ENCODE data around the gene CAVIN3. TPM values are rescaled to one million over a fixed set of nuclear protein-coding genes. Genes with fewer than 3 reads are reported as not detected.

The CAVIN3 gene
- total and polyA plus RNA-seq, 2 experiments from 2014 or later = 33.2 to 34.2 TPM

DNA sequence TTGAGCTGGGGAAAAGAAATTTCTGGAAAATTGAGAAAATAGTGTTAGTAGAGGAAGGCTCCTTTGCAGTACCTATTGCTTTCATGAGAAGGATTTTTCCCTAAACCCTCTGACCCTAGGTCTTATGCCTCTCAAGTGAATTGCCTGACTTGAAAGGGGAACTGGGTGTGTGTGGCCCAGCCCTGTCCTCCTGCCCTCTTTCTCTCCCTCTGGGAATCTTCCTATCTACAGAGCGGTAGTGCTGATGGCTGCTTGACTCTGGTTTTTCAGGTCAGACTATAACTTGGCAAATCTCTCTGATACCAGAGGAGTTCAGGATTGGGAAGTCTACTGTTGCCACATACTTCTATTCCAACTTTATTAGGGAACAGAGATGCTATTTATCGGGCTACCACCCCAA is 19.2 kb downstream of the CAVIN3 start:
- TF ChIP-seq EZH2 (IDR thresholded peaks at IDR 0.05; ENCODE audit: low read depth, unreplicated experiment) = no peak
- no peak for TF ChIP-seq CREB1 (CRISPR knock-in tag; IDR thresholded peaks at IDR 0.05; ENCODE audit: low read depth)
- TF ChIP-seq, protein P1, sequence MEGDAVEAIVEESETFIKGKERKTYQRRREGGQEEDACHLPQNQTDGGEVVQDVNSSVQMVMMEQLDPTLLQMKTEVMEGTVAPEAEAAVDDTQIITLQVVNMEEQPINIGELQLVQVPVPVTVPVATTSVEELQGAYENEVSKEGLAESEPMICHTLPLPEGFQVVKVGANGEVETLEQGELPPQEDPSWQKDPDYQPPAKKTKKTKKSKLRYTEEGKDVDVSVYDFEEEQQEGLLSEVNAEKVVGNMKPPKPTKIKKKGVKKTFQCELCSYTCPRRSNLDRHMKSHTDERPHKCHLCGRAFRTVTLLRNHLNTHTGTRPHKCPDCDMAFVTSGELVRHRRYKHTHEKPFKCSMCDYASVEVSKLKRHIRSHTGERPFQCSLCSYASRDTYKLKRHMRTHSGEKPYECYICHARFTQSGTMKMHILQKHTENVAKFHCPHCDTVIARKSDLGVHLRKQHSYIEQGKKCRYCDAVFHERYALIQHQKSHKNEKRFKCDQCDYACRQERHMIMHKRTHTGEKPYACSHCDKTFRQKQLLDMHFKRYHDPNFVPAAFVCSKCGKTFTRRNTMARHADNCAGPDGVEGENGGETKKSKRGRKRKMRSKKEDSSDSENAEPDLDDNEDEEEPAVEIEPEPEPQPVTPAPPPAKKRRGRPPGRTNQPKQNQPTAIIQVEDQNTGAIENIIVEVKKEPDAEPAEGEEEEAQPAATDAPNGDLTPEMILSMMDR (conservative IDR thresholded peaks at IDR 0.05; ENCODE audit: low read depth in 2 of 2) = no peak
- TF ChIP-seq, protein P2, sequence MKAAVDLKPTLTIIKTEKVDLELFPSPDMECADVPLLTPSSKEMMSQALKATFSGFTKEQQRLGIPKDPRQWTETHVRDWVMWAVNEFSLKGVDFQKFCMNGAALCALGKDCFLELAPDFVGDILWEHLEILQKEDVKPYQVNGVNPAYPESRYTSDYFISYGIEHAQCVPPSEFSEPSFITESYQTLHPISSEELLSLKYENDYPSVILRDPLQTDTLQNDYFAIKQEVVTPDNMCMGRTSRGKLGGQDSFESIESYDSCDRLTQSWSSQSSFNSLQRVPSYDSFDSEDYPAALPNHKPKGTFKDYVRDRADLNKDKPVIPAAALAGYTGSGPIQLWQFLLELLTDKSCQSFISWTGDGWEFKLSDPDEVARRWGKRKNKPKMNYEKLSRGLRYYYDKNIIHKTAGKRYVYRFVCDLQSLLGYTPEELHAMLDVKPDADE (IDR thresholded peaks at IDR 0.05) = no peak
- no peak for TF ChIP-seq STAT1 (IDR thresholded peaks at IDR 0.05; ENCODE audit: unreplicated experiment)
- TF ChIP-seq POLR2AphosphoS5 (IDR thresholded peaks at IDR 0.05; ENCODE audit: low read depth) = no peak
- TF ChIP-seq, protein P3, sequence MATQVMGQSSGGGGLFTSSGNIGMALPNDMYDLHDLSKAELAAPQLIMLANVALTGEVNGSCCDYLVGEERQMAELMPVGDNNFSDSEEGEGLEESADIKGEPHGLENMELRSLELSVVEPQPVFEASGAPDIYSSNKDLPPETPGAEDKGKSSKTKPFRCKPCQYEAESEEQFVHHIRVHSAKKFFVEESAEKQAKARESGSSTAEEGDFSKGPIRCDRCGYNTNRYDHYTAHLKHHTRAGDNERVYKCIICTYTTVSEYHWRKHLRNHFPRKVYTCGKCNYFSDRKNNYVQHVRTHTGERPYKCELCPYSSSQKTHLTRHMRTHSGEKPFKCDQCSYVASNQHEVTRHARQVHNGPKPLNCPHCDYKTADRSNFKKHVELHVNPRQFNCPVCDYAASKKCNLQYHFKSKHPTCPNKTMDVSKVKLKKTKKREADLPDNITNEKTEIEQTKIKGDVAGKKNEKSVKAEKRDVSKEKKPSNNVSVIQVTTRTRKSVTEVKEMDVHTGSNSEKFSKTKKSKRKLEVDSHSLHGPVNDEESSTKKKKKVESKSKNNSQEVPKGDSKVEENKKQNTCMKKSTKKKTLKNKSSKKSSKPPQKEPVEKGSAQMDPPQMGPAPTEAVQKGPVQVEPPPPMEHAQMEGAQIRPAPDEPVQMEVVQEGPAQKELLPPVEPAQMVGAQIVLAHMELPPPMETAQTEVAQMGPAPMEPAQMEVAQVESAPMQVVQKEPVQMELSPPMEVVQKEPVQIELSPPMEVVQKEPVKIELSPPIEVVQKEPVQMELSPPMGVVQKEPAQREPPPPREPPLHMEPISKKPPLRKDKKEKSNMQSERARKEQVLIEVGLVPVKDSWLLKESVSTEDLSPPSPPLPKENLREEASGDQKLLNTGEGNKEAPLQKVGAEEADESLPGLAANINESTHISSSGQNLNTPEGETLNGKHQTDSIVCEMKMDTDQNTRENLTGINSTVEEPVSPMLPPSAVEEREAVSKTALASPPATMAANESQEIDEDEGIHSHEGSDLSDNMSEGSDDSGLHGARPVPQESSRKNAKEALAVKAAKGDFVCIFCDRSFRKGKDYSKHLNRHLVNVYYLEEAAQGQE (IDR thresholded peaks at IDR 0.05; ENCODE audit: unreplicated experiment) = no peak
- no peak for TF ChIP-seq NANOG (IDR thresholded peaks at IDR 0.05; ENCODE audit: borderline replicate concordance)
- H3K27me3 ChIP-seq (ENCODE audit: insufficient read depth) = no peaks in the 10 kb centered on the region
- Mint-ChIP-seq H3K36me3 (ENCODE audit: low read depth) (no peaks in the 10 kb centered on the region), H3K4me1 (peaks cover 65% of the 10 kb centered on the region), H3K27ac (no peak overlapping the region), H3K27me3 (ENCODE audit: insufficient read depth, low read depth, poor library complexity) (peaks cover 2% of the 10 kb centered on the region), H3K9me3 (no peaks in the 10 kb centered on the region), H3K4me3 (no peak overlapping the region)
- no peak overlapping the region for H3K4me3 ChIP-seq
- no peak overlapping the region for H3K27ac ChIP-seq (ENCODE audit: low read depth)
- no peaks in the 10 kb centered on the region for H4K20me1 ChIP-seq (replicated peaks; ENCODE audit: insufficient read depth)
- H3K4me1 ChIP-seq (ENCODE audit: insufficient read depth) = peaks cover 47% of the 10 kb centered on the region
- H3K4me2 ChIP-seq = no peak overlapping the region
- H3K9me2 ChIP-seq (ENCODE audit: insufficient read depth) = no peaks in the 10 kb centered on the region
- DNase-seq (ENCODE audit: low spot score) = no peak
- peak; percentile 9; the same call in 1 of the 3 replicates for ATAC-seq
- H3F3A ChIP-seq (replicated peaks; ENCODE audit: low read depth) = no peaks in the 10 kb centered on the region
- H3K36me3 ChIP-seq (ENCODE audit: insufficient read depth) = no peaks in the 10 kb centered on the region
- no peak overlapping the region for H2AFZ ChIP-seq
- H3K79me2 ChIP-seq (replicated peaks; ENCODE audit: insufficient read depth) = no peaks in the 10 kb centered on the region

DNA sequence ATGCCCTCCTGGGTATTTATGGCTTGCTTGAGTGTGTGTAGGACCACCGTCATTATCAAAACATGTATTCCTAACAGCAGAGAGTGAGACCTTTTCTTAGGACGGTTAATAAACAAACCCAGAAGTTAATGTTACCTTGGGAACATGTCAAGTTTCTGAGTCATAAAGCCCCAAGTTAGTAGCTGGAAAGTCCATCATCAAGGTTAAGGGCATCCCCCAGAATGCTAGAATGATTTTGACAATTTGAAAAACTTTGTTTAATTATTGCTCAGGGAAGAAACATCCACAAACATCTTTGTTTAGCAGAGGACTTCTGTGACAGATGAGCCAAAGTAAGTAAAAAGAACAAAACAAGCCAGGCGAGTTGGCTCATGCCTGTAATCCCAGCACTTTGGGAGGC is 20.0 kb downstream of the CAVIN3 start:
- no peaks in the 10 kb centered on the region for H4K20me1 ChIP-seq (replicated peaks; ENCODE audit: insufficient read depth)
- Mint-ChIP-seq H3K9me3 (no peaks in the 10 kb centered on the region), H3K27me3 (ENCODE audit: insufficient read depth, low read depth, poor library complexity) (peaks cover 2% of the 10 kb centered on the region), H3K4me3 (no peak overlapping the region), H3K27ac (no peak overlapping the region), H3K36me3 (ENCODE audit: low read depth) (no peaks in the 10 kb centered on the region), H3K4me1 (peaks cover 67% of the 10 kb centered on the region)
- H3K9me2 ChIP-seq (ENCODE audit: insufficient read depth) = no peaks in the 10 kb centered on the region
- ATAC-seq (no peak), DNase-seq (ENCODE audit: low spot score) (no peak)
- no peak overlapping the region for H3K4me2 ChIP-seq
- H3K27ac ChIP-seq (ENCODE audit: low read depth) = no peak overlapping the region
- H3K4me3 ChIP-seq = no peak overlapping the region
- H3F3A ChIP-seq (replicated peaks; ENCODE audit: low read depth) = no peaks in the 10 kb centered on the region
- no peaks in the 10 kb centered on the region for H3K27me3 ChIP-seq (ENCODE audit: insufficient read depth)
- H3K4me1 ChIP-seq (ENCODE audit: insufficient read depth) = peaks cover 52% of the 10 kb centered on the region
- H2AFZ ChIP-seq = no peak overlapping the region
- no peaks in the 10 kb centered on the region for H3K79me2 ChIP-seq (replicated peaks; ENCODE audit: insufficient read depth)
- H3K36me3 ChIP-seq (ENCODE audit: insufficient read depth) = no peaks in the 10 kb centered on the region
- TF ChIP-seq JUNB (IDR thresholded peaks at IDR 0.05; ENCODE audit: unreplicated experiment) (no peak), POLR2AphosphoS5 (IDR thresholded peaks at IDR 0.05; ENCODE audit: low read depth) (no peak), NANOG (IDR thresholded peaks at IDR 0.05; ENCODE audit: borderline replicate concordance) (no peak), STAT1 (IDR thresholded peaks at IDR 0.05; ENCODE audit: unreplicated experiment) (no peak), EZH2 (IDR thresholded peaks at IDR 0.05; ENCODE audit: low read depth, unreplicated experiment) (no peak), CREB1 (CRISPR knock-in tag; IDR thresholded peaks at IDR 0.05; ENCODE audit: low read depth) (no peak), ZNF331 (CRISPR knock-in tag; IDR thresholded peaks at IDR 0.05; ENCODE audit: low read depth) (no peak), EZH2phosphoT487 (IDR thresholded peaks at IDR 0.05; ENCODE audit: unreplicated experiment) (no peak)
- TF ChIP-seq, protein P2 (IDR thresholded peaks at IDR 0.05) = no peak
- TF ChIP-seq, protein P3 (IDR thresholded peaks at IDR 0.05; ENCODE audit: unreplicated experiment) = no peak
